ENCODE results near the gene CTNNA2. TPM values are rescaled to one million over a fixed set of nuclear protein-coding genes. Genes with fewer than 3 reads are reported as not detected.

CTNNA2 gene
- total RNA-seq, 5 donors from 2014 or later (not counting 1 experiment from before 2014, with no cell fraction given): not detected

DNA sequence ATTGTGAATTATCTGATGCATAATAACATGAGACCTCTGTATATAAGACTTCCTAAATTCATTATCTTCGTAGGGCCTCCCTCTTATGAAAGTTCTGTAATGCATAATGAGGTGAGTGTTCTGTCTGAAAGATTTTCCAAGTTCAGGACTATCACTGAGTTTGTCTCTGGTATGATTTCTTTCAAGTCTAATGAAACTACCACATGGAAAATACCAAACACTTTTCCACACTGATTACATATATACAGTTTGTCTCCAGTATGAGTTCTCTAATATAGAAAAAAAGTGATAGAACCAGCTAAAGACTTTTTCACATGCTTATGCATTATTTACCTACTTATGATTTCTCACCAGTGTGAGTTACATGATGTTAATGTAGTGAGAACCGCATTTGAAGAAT lies 34.7 kb downstream of the CTNNA2 start:
- DNase-seq: no peak
- peaks cover 3 to 51% (median 40%) of the 10 kb centered on the region in 3 donors for H3K9me3 Mint-ChIP-seq
- H3K27me3 Mint-ChIP-seq: no peaks in the 10 kb centered on the region
- POLR2A ChIA-PET: no interaction called here
- H3K36me3 ChIP-seq (ENCODE audit: control insufficient read depth in 2 of 2, extremely low read depth in 1 of 2, insufficient read depth in 1 of 2, low read length in 1 of 2): no peaks in the 10 kb centered on the region
- no peak overlapping the region for H3K27ac Mint-ChIP-seq
- no peaks in the 10 kb centered on the region for H3K36me3 Mint-ChIP-seq
- H3K4me1 Mint-ChIP-seq: no peaks in the 10 kb centered on the region
- no peaks in the 10 kb centered on the region for H3K27me3 ChIP-seq (replicated peaks in 1 of 2; ENCODE audit: control insufficient read depth in 2 of 2, extremely low read depth in 1 of 2, insufficient read depth in 2 of 2, low read length in 1 of 2)
- peaks cover 5% of the 10 kb centered on the region for H3K9me3 ChIP-seq
- CTCF ChIA-PET: no interaction called here
- H3K4me1 ChIP-seq (ENCODE audit: control insufficient read depth in 1 of 2, extremely low read depth in 1 of 2, insufficient read depth in 2 of 2, low read length in 2 of 2): no peaks in the 10 kb centered on the region
- ATAC-seq (replicated peaks in 1 of 4): no peak
- H3K4me3 Mint-ChIP-seq: no peak overlapping the region
- no peak overlapping the region for H3K27ac ChIP-seq (ENCODE audit: low read length)
- H3K4me3 ChIP-seq (ENCODE audit: control insufficient read depth in 1 of 2, extremely low read depth in 1 of 2, low read length in 1 of 2): no peak overlapping the region
- no CpG with 5 or more reads among the region's 2 CpGs for WGBS (ENCODE audit: insufficient coverage)

DNA sequence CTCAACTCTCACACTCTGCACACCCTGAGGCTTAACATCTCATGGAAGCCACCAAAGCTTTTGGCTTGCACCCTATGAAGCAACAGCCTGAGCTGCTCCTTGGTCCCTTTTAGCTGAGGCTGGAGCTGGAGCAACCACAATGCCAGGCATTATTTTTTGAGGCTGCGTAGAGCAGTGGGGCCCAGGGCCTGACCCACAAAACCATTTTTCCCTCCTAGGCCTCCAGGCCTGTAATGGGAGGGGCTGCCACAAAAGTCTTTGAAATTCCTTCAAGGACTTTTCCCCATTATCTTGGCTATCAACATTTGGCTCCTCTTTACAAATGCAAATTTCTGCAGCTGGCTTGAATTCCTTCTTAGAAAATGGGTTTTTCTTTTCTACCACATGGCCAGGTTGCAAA lies 39.8 kb downstream of the CTNNA2 start:
- no peaks in the 10 kb centered on the region for H3K36me3 Mint-ChIP-seq
- Histone ChIP-seq H3K9me3 (peaks cover 3% of the 10 kb centered on the region), H3K27me3 (replicated peaks in 1 of 2; ENCODE audit: control insufficient read depth in 2 of 2, extremely low read depth in 1 of 2, insufficient read depth in 2 of 2, low read length in 1 of 2) (no peaks in the 10 kb centered on the region), H3K36me3 (ENCODE audit: control insufficient read depth in 2 of 2, extremely low read depth in 1 of 2, insufficient read depth in 1 of 2, low read length in 1 of 2) (no peaks in the 10 kb centered on the region), H3K4me1 (ENCODE audit: control insufficient read depth in 1 of 2, extremely low read depth in 1 of 2, insufficient read depth in 2 of 2, low read length in 2 of 2) (no peaks in the 10 kb centered on the region), H3K27ac (ENCODE audit: low read length) (no peak overlapping the region), H3K4me3 (ENCODE audit: control insufficient read depth in 1 of 2, extremely low read depth in 1 of 2, low read length in 1 of 2) (no peak overlapping the region)
- DNase-seq (no peak), ATAC-seq (replicated peaks in 1 of 4) (no peak)
- no peak overlapping the region for H3K27ac Mint-ChIP-seq
- H3K27me3 Mint-ChIP-seq: no peaks in the 10 kb centered on the region
- H3K9me3 Mint-ChIP-seq: peaks cover 11 to 58% (median 30%) of the 10 kb centered on the region in 3 donors
- no peak overlapping the region for H3K4me3 Mint-ChIP-seq
- CTCF ChIA-PET: no interaction called here
- POLR2A ChIA-PET: no interaction called here
- no peaks in the 10 kb centered on the region for H3K4me1 Mint-ChIP-seq
- WGBS (ENCODE audit: insufficient coverage): no CpG with 5 or more reads among the region's 1 CpG

DNA sequence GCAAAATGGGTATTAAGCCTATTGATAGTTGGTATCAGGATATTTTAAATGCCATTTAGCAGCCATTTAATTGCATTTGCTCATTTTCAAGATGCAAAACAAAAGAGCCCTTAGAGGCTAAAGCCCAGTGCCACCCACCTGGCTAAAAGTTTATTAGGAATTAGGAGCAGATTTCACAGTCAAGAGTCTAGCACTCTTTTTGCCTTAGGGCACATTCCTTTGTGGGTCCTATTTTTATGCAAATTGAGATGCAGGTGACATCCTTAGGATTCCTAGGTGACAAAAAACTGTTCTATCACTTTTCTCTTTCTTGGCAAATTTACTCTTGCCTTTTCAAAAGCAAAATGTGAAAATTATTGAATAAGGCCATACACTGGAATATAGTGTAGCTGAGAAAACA lies 42.0 kb downstream of the CTNNA2 start:
- ChIA-PET POLR2A (no interaction called here), CTCF (no interaction called here)
- Histone ChIP-seq H3K36me3 (ENCODE audit: control insufficient read depth in 2 of 2, extremely low read depth in 1 of 2, insufficient read depth in 1 of 2, low read length in 1 of 2) (no peaks in the 10 kb centered on the region), H3K27ac (ENCODE audit: low read length) (no peak overlapping the region), H3K4me1 (ENCODE audit: control insufficient read depth in 1 of 2, extremely low read depth in 1 of 2, insufficient read depth in 2 of 2, low read length in 2 of 2) (no peaks in the 10 kb centered on the region), H3K27me3 (replicated peaks in 1 of 2; ENCODE audit: control insufficient read depth in 2 of 2, extremely low read depth in 1 of 2, insufficient read depth in 2 of 2, low read length in 1 of 2) (no peaks in the 10 kb centered on the region), H3K4me3 (ENCODE audit: control insufficient read depth in 1 of 2, extremely low read depth in 1 of 2, low read length in 1 of 2) (no peak overlapping the region), H3K9me3 (no peaks in the 10 kb centered on the region)
- DNase-seq (no peak), ATAC-seq (replicated peaks in 1 of 4) (no peak)
- H3K36me3 Mint-ChIP-seq: no peaks in the 10 kb centered on the region
- H3K27ac Mint-ChIP-seq: no peak overlapping the region
- H3K4me3 Mint-ChIP-seq: no peak overlapping the region
- H3K27me3 Mint-ChIP-seq: no peaks in the 10 kb centered on the region
- no peaks in the 10 kb centered on the region for H3K4me1 Mint-ChIP-seq
- peaks cover 11 to 49% (median 16%) of the 10 kb centered on the region in 3 donors for H3K9me3 Mint-ChIP-seq

DNA sequence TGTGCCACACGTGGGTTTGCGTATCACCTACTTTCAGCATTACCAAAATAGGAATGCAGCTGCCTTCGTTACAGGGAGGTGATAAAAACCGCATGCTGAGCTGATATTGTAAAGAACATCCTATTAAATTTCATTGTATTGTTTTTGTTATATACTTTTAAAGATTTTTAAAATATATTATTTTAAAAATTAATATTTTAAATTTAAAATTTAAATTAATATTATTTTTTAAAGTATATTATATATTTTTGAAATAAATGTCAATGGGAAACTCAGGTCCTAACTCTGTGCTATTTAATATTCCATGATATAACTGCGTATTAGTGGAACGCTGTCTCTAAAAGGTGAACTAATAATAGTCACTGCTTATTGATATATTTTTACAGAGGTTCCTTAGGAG lies 51.2 kb downstream of the CTNNA2 start:
- CTCF ChIA-PET: no interaction called here
- no peaks in the 10 kb centered on the region for H3K27me3 ChIP-seq (replicated peaks in 1 of 2; ENCODE audit: control insufficient read depth in 2 of 2, extremely low read depth in 1 of 2, insufficient read depth in 2 of 2, low read length in 1 of 2)
- no peak overlapping the region for H3K4me3 Mint-ChIP-seq
- peaks cover 15 to 28% (median 26%) of the 10 kb centered on the region in 3 donors for H3K9me3 Mint-ChIP-seq
- H3K27ac Mint-ChIP-seq: no peak overlapping the region
- no peaks in the 10 kb centered on the region for H3K27me3 Mint-ChIP-seq
- no peaks in the 10 kb centered on the region for H3K36me3 Mint-ChIP-seq
- no CpG with 5 or more reads among the region's 6 CpGs for WGBS (ENCODE audit: insufficient coverage)
- H3K27ac ChIP-seq (ENCODE audit: low read length): no peak overlapping the region
- no peak overlapping the region for H3K4me3 ChIP-seq (ENCODE audit: control insufficient read depth in 1 of 2, extremely low read depth in 1 of 2, low read length in 1 of 2)
- H3K9me3 ChIP-seq: no peaks in the 10 kb centered on the region
- H3K36me3 ChIP-seq (ENCODE audit: control insufficient read depth in 2 of 2, extremely low read depth in 1 of 2, insufficient read depth in 1 of 2, low read length in 1 of 2): no peaks in the 10 kb centered on the region
- DNase-seq (no peak), ATAC-seq (replicated peaks in 1 of 4) (no peak)
- H3K4me1 Mint-ChIP-seq: no peaks in the 10 kb centered on the region
- POLR2A ChIA-PET: no interaction called here
- H3K4me1 ChIP-seq (ENCODE audit: control insufficient read depth in 1 of 2, extremely low read depth in 1 of 2, insufficient read depth in 2 of 2, low read length in 2 of 2): no peaks in the 10 kb centered on the region

DNA sequence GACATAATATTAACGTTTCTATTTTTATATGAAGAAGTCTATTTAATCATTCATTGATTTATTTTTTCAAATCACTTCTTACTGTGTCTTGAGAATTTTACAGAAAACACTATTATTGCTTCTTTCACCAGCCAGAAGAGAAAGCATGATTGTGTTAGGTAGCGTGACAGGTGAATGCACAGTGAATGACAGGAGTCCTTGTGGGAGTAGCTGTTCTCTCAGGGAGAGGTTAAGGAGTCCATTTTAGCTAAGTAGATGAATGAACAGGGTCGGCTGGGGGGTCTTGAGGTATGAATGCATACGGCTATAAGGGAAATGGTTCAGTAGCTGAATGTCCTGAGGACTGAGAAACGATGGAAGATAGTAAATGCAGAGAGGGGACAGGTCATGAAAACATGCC lies 56.2 kb downstream of the CTNNA2 start:
- Histone ChIP-seq H3K4me1 (ENCODE audit: control insufficient read depth in 1 of 2, extremely low read depth in 1 of 2, insufficient read depth in 2 of 2, low read length in 2 of 2) (no peaks in the 10 kb centered on the region), H3K4me3 (ENCODE audit: control insufficient read depth in 1 of 2, extremely low read depth in 1 of 2, low read length in 1 of 2) (no peak overlapping the region), H3K9me3 (no peaks in the 10 kb centered on the region), H3K27me3 (replicated peaks in 1 of 2; ENCODE audit: control insufficient read depth in 2 of 2, extremely low read depth in 1 of 2, insufficient read depth in 2 of 2, low read length in 1 of 2) (no peaks in the 10 kb centered on the region), H3K36me3 (ENCODE audit: control insufficient read depth in 2 of 2, extremely low read depth in 1 of 2, insufficient read depth in 1 of 2, low read length in 1 of 2) (no peaks in the 10 kb centered on the region), H3K27ac (ENCODE audit: low read length) (no peak overlapping the region)
- no peaks in the 10 kb centered on the region for H3K4me1 Mint-ChIP-seq
- H3K4me3 Mint-ChIP-seq: no peak overlapping the region
- no peaks in the 10 kb centered on the region for H3K27me3 Mint-ChIP-seq
- DNase-seq: no peak
- ChIA-PET CTCF (no interaction called here), POLR2A (no interaction called here)
- H3K27ac Mint-ChIP-seq: no peak overlapping the region
- 71% methylated on average over 4 of the region's 5 CpGs for WGBS (ENCODE audit: insufficient coverage)
- H3K9me3 Mint-ChIP-seq: peaks cover 18 to 23% (median 20%) of the 10 kb centered on the region in 3 donors
- H3K36me3 Mint-ChIP-seq: no peaks in the 10 kb centered on the region
- no peak for ATAC-seq (replicated peaks in 1 of 4)

DNA sequence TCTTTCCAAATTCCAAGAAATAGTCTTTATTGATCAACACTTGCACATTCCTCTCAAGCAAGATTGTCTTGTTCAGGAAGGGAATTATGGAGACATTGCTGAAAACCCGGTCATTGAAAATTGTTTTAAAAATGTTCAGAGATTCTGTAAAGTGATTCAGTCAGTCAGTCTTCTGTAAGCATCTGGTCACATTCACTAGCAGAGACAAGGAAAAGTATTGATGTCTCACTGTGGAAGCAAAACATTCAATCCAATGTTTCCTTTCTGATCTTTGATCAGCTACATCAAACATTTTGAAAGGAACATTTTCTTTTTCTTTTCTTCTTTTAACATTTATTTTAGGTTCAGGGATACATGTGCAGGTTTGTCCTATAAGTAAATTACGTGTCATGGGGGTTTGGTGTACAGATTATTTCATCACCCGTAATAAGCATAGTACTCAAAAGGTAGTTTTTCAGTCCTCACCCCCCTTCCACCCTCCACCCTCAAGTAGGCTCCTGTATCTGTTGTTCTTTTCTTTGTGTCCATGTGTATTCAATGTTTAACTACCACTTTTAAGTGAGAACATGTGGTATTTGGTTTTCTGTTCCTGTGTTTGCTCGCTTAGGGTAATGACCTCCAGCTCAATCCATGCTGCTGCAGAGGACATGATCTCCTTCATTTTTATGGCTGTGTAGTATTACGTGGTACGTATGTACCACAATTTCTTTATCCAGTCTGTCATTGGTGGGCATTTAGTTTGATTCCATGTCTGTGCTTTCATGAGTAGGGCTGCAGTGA lies 61.2 kb downstream of the CTNNA2 start:
- Mint-ChIP-seq H3K4me1 (no peaks in the 10 kb centered on the region), H3K27ac (no peak overlapping the region), H3K27me3 (no peaks in the 10 kb centered on the region), H3K9me3 (peaks cover 7 to 16% (median 12%) of the 10 kb centered on the region in 3 donors), H3K36me3 (no peaks in the 10 kb centered on the region), H3K4me3 (no peak overlapping the region)
- 100% methylated on average over 1 of the region's 6 CpGs for WGBS (ENCODE audit: insufficient coverage)
- no peak for DNase-seq
- no peak for ATAC-seq (replicated peaks in 1 of 4)
- ChIA-PET CTCF (no interaction called here), POLR2A (no interaction called here)
- no peaks in the 10 kb centered on the region for H3K4me1 ChIP-seq (ENCODE audit: control insufficient read depth in 1 of 2, extremely low read depth in 1 of 2, insufficient read depth in 2 of 2, low read length in 2 of 2)
- H3K27ac ChIP-seq (ENCODE audit: low read length): no peak overlapping the region
- no peaks in the 10 kb centered on the region for H3K36me3 ChIP-seq (ENCODE audit: control insufficient read depth in 2 of 2, extremely low read depth in 1 of 2, insufficient read depth in 1 of 2, low read length in 1 of 2)
- H3K4me3 ChIP-seq (ENCODE audit: control insufficient read depth in 1 of 2, extremely low read depth in 1 of 2, low read length in 1 of 2): no peak overlapping the region
- no peaks in the 10 kb centered on the region for H3K9me3 ChIP-seq
- no peaks in the 10 kb centered on the region for H3K27me3 ChIP-seq (replicated peaks in 1 of 2; ENCODE audit: control insufficient read depth in 2 of 2, extremely low read depth in 1 of 2, insufficient read depth in 2 of 2, low read length in 1 of 2)

DNA sequence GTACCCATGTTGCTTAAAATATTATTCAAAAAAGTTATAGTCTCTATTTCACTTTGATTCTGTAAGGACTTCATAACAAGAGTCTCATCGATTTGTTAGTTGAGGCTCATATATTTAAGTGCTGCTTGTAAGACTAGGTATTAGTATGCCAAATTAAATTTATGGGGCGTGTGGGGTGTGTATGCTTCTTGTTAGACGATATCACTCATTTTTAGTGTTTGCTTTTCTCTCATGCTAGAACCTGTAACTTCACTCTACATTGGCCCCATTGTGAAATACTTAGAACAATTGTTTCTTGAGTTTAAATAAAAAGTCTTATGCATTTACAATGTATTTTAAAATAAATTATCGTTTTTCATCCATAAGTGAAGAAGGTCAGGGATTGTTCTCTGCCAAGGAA lies 63.6 kb downstream of the CTNNA2 start:
- no peaks in the 10 kb centered on the region for H3K27me3 ChIP-seq (replicated peaks in 1 of 2; ENCODE audit: control insufficient read depth in 2 of 2, extremely low read depth in 1 of 2, insufficient read depth in 2 of 2, low read length in 1 of 2)
- ATAC-seq (replicated peaks in 1 of 4) (no peak), DNase-seq (no peak)
- Mint-ChIP-seq H3K4me3 (no peak overlapping the region), H3K27ac (no peak overlapping the region), H3K27me3 (no peaks in the 10 kb centered on the region), H3K9me3 (peaks cover 7 to 13% (median 7%) of the 10 kb centered on the region in 3 donors), H3K4me1 (no peaks in the 10 kb centered on the region), H3K36me3 (no peaks in the 10 kb centered on the region)
- ChIA-PET CTCF (no interaction called here), POLR2A (no interaction called here)
- H3K4me1 ChIP-seq (ENCODE audit: control insufficient read depth in 1 of 2, extremely low read depth in 1 of 2, insufficient read depth in 2 of 2, low read length in 2 of 2): no peaks in the 10 kb centered on the region
- no peak overlapping the region for H3K27ac ChIP-seq (ENCODE audit: low read length)
- H3K9me3 ChIP-seq: no peaks in the 10 kb centered on the region
- no CpG with 5 or more reads among the region's 4 CpGs for WGBS (ENCODE audit: insufficient coverage)
- H3K36me3 ChIP-seq (ENCODE audit: control insufficient read depth in 2 of 2, extremely low read depth in 1 of 2, insufficient read depth in 1 of 2, low read length in 1 of 2): no peaks in the 10 kb centered on the region
- no peak overlapping the region for H3K4me3 ChIP-seq (ENCODE audit: control insufficient read depth in 1 of 2, extremely low read depth in 1 of 2, low read length in 1 of 2)
